Measurements from ENCODE around the gene RET. TPM values are rescaled to one million over a fixed set of nuclear protein-coding genes. Genes with fewer than 3 reads are reported as not detected.

RET gene
- total RNA-seq, 2 donors from 2014 or later = 0.29 to 0.67 TPM

- no peak overlapping the region for H3K4me3 Mint-ChIP-seq
- H3K9me3 Mint-ChIP-seq = no peaks in the 10 kb centered on the region
- peaks cover 6% of the 10 kb centered on the region for H3K4me1 Mint-ChIP-seq (ENCODE audit: low read depth)
- H3K36me3 Mint-ChIP-seq (ENCODE audit: insufficient read depth in 2 of 2) = no peaks in the 10 kb centered on the region
- DNase-seq (no peak), ATAC-seq (replicated peaks in 1 of 2) (no peak)
- no peak overlapping the region for H3K27ac Mint-ChIP-seq
- peaks cover 21% of the 10 kb centered on the region for H3K27me3 Mint-ChIP-seq (ENCODE audit: low read depth)
Measured at GRCh38 chr10:43048301-43049051, 28.4 kb upstream of the RET start.

DNA sequence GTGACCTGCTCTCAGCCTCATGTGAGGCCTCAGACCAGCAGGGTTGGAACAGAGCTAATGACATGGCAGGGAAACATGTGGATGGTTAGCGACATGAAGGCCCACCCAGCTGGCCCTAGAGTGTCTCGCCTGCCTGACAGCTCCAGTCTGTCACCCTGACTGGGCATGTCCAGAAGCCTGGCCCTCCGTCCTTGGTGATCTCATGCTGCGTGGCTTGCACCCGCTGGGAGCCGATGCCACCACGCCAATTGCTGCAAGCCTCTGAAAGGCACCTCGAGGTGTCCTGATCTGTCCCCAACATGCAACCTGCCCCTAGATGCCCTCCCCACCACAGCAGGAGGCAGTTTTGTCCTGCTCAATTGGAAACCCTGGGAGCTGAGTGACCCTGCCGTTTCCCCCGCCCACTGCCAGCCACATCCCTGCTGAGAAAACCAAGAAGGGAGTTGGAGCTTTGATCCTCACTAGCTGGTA lies 27.8 kb upstream of the RET start:
- no peak overlapping the region for H3K4me3 Mint-ChIP-seq
- DNase-seq = no peak
- ATAC-seq (replicated peaks in 1 of 2) = no peak
- H3K27ac Mint-ChIP-seq = no peak overlapping the region
- no peaks in the 10 kb centered on the region for H3K36me3 Mint-ChIP-seq (ENCODE audit: insufficient read depth in 2 of 2)
- no peaks in the 10 kb centered on the region for H3K9me3 Mint-ChIP-seq
- peaks cover 27% of the 10 kb centered on the region for H3K27me3 Mint-ChIP-seq (ENCODE audit: low read depth)
- H3K4me1 Mint-ChIP-seq (ENCODE audit: low read depth) = peaks cover 6% of the 10 kb centered on the region

GRCh38 chr10:43050011-43050410 lies 26.9 kb upstream of the RET start:
- Mint-ChIP-seq H3K27ac (peak overlapping the region; percentile 2), H3K27me3 (ENCODE audit: low read depth) (peaks cover 27% of the 10 kb centered on the region), H3K4me1 (ENCODE audit: low read depth) (peaks cover 6% of the 10 kb centered on the region), H3K9me3 (no peaks in the 10 kb centered on the region), H3K4me3 (no peak overlapping the region), H3K36me3 (ENCODE audit: insufficient read depth in 2 of 2) (no peaks in the 10 kb centered on the region)
- DNase-seq (no peak), ATAC-seq (replicated peaks in 1 of 2) (no peak)

- H3K27me3 Mint-ChIP-seq (ENCODE audit: low read depth) = peaks cover 42% of the 10 kb centered on the region
- no peaks in the 10 kb centered on the region for H3K36me3 Mint-ChIP-seq (ENCODE audit: insufficient read depth in 2 of 2)
- DNase-seq = no peak
- H3K9me3 Mint-ChIP-seq = no peaks in the 10 kb centered on the region
- H3K4me1 Mint-ChIP-seq (ENCODE audit: low read depth) = peaks cover 6% of the 10 kb centered on the region
- H3K4me3 Mint-ChIP-seq = no peak overlapping the region
- no peak overlapping the region for H3K27ac Mint-ChIP-seq
- no peak for ATAC-seq (replicated peaks in 1 of 2)
Measured at GRCh38 chr10:43053825-43054224, 23.0 kb upstream of the RET start.

DNA sequence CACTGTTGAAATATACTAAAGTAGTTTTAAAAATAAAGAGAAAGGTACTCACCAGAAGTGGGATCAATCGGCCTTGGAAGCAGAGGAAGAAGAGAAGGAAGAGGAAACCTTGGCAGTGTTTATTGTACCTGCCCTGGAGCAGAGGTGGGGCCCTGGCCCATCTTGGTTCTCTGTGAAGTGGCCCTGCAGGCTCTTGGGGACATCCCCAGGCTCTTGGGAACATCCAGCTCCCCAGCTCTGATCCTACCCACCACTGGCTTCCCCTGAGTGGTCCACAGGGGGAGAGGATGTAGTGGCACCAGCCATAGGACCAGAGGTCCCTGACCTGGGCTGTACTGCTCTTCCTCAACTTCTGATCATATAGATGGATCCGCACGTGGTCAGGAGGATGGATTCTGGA lies 22.3 kb upstream of the RET start:
- Mint-ChIP-seq H3K27me3 (ENCODE audit: low read depth) (peaks cover 37% of the 10 kb centered on the region), H3K27ac (no peak overlapping the region), H3K9me3 (no peaks in the 10 kb centered on the region), H3K4me1 (ENCODE audit: low read depth) (peaks cover 6% of the 10 kb centered on the region), H3K36me3 (ENCODE audit: insufficient read depth in 2 of 2) (no peaks in the 10 kb centered on the region), H3K4me3 (no peak overlapping the region)
- DNase-seq (no peak), ATAC-seq (replicated peaks in 1 of 2) (no peak)

- H3K27me3 Mint-ChIP-seq (ENCODE audit: low read depth) = peaks cover 42% of the 10 kb centered on the region
- H3K9me3 Mint-ChIP-seq = no peaks in the 10 kb centered on the region
- H3K4me3 Mint-ChIP-seq = no peak overlapping the region
- ATAC-seq (replicated peaks in 1 of 2) (no peak), DNase-seq (no peak)
- H3K27ac Mint-ChIP-seq = no peak overlapping the region
- H3K4me1 Mint-ChIP-seq (ENCODE audit: low read depth) = peaks cover 2% of the 10 kb centered on the region
- no peaks in the 10 kb centered on the region for H3K36me3 Mint-ChIP-seq (ENCODE audit: insufficient read depth in 2 of 2)
Measured at GRCh38 chr10:43055217-43055616, 21.7 kb upstream of the RET start.

DNA sequence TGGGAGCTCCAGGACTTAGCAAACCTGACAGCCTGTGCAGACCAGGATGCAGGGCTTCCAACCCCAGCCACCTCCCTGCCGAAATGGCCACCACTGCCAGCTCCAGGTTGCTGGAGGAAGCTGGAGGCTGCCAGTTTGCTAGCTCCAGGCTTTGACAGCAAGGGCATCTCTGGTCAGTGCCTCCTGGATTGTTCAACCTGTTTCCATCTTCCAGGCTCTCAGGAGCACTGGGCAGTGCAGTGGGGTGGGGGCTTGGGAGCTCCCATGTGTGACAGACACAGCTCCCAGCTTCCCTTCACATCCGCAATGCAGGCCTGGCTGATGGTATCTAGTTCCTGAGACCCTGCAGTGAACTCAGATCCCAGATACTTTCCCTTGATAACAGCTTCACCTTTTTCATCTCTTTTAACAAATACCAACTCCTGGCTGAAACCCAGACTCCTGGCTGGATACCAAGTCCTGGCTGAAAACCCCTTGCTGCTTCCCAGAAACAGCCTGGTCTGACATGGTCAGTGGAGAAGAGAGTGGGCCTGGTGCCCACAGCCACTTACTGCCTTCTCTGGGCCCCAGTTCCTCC lies 20.8 kb upstream of the RET start:
- H3K27ac Mint-ChIP-seq = no peak overlapping the region
- H3K9me3 Mint-ChIP-seq = no peaks in the 10 kb centered on the region
- no peaks in the 10 kb centered on the region for H3K36me3 Mint-ChIP-seq (ENCODE audit: insufficient read depth in 2 of 2)
- DNase-seq (no peak), ATAC-seq (replicated peaks in 1 of 2) (no peak)
- no peaks in the 10 kb centered on the region for H3K4me1 Mint-ChIP-seq (ENCODE audit: low read depth)
- H3K4me3 Mint-ChIP-seq = no peak overlapping the region
- H3K27me3 Mint-ChIP-seq (ENCODE audit: low read depth) = peaks cover 42% of the 10 kb centered on the region

GRCh38 chr10:43056568-43057011 lies 20.3 kb upstream of the RET start:
- DNase-seq (no peak), ATAC-seq (replicated peaks in 1 of 2) (no peak)
- Mint-ChIP-seq H3K9me3 (no peaks in the 10 kb centered on the region), H3K36me3 (ENCODE audit: insufficient read depth in 2 of 2) (no peaks in the 10 kb centered on the region), H3K4me1 (ENCODE audit: low read depth) (no peaks in the 10 kb centered on the region), H3K27ac (no peak overlapping the region), H3K4me3 (no peak overlapping the region), H3K27me3 (ENCODE audit: low read depth) (peaks cover 42% of the 10 kb centered on the region)

DNA sequence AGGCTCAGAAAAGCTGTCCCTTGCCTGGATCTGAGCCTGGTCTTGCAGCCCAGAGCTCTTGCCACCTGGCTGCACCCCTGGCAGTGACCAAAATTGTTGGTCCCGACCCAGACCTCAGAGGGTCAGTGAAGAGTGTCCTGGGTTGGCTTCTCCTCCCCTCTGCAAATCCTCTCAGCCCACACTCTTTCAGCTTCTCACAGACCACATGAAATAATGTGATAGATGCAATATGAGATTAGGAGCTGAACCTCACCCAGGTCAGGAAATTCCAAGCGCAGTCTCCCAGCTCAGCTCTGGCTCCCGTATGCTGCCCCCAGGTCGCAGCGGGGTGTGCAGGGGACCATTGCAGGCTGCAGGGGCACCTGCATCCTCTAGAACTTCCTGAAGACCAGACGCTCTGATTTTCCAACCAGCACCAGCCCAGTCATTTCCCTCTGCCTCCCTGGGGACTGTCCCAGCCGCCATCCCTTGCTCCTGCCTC lies 19.6 kb upstream of the RET start:
- Mint-ChIP-seq H3K4me1 (ENCODE audit: low read depth) (no peaks in the 10 kb centered on the region), H3K9me3 (no peaks in the 10 kb centered on the region), H3K27me3 (ENCODE audit: low read depth) (peaks cover 39% of the 10 kb centered on the region), H3K27ac (no peak overlapping the region), H3K36me3 (ENCODE audit: insufficient read depth in 2 of 2) (no peaks in the 10 kb centered on the region), H3K4me3 (no peak overlapping the region)
- DNase-seq = no peak
- no peak for ATAC-seq (replicated peaks in 1 of 2)

DNA sequence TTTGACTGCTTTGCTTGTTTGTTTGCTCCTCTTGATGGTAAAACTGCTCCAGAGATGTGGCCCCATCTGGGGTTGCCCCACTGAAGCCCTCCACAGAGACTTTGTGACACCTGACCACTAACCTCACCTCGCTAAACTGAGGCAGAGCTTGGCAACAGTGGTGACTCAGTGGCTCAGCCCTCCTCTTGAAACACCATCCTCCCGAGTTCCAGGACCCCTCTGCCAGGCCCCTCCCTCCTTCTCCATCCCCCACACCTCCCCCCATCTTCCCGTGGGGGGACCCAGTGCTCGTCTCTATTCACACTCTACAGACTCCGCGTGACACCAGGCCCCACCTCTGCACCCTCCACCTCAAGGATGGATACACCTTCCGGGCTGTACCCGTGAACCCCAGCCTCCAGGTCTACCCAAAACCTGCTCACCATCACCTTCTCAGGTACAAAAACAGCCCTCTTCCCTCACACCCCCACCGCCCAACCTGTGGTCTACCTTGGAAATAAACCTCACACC lies 19.0 kb upstream of the RET start:
- ATAC-seq (replicated peaks in 1 of 2) (no peak), DNase-seq (no peak)
- H3K27me3 Mint-ChIP-seq (ENCODE audit: low read depth) = peaks cover 32% of the 10 kb centered on the region
- no peak overlapping the region for H3K4me3 Mint-ChIP-seq
- H3K36me3 Mint-ChIP-seq (ENCODE audit: insufficient read depth in 2 of 2) = no peaks in the 10 kb centered on the region
- H3K27ac Mint-ChIP-seq = no peak overlapping the region
- no peaks in the 10 kb centered on the region for H3K9me3 Mint-ChIP-seq
- no peaks in the 10 kb centered on the region for H3K4me1 Mint-ChIP-seq (ENCODE audit: low read depth)

DNA sequence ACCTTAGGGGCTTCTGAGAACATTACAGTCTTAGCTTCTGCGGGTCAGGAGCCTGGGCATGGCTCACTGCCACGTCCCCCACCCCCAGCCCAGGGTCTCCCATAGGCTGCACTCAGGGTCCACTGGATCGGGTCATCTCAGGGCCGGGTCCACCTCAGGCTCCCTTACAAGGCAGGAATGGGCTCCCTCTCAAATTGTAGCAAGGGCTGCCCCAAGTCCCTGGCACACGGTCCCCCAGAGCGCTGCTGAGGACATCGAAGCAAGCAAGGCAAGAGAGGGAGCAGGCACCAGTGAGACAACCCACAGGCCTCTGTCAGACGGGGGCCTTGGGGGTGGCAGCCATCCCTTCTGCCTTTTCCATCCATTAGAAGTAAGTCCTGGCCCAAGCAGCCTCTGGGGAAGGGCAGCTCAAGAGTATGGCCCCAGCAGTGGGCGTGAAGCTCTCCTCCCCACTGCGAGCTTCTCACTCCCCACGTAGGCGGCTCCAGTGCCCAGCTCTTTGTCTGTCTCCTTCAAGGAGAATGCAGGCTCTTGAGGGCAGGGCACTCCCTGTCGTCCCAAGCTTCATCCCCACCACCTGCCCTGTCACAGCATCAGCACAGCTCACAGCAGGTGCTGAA lies 18.0 kb upstream of the RET start:
- H3K27me3 Mint-ChIP-seq (ENCODE audit: low read depth) = peaks cover 23% of the 10 kb centered on the region
- no peak overlapping the region for H3K4me3 Mint-ChIP-seq
- no peaks in the 10 kb centered on the region for H3K9me3 Mint-ChIP-seq
- DNase-seq = no peak
- no peaks in the 10 kb centered on the region for H3K4me1 Mint-ChIP-seq (ENCODE audit: low read depth)
- no peak overlapping the region for H3K27ac Mint-ChIP-seq
- H3K36me3 Mint-ChIP-seq (ENCODE audit: insufficient read depth in 2 of 2) = no peaks in the 10 kb centered on the region
- no peak for ATAC-seq (replicated peaks in 1 of 2)

- Mint-ChIP-seq H3K9me3 (no peaks in the 10 kb centered on the region), H3K36me3 (ENCODE audit: insufficient read depth in 2 of 2) (no peaks in the 10 kb centered on the region), H3K4me1 (ENCODE audit: low read depth) (no peaks in the 10 kb centered on the region), H3K27ac (no peak overlapping the region), H3K4me3 (no peak overlapping the region), H3K27me3 (ENCODE audit: low read depth) (peaks cover 21% of the 10 kb centered on the region)
- ATAC-seq (replicated peaks in 1 of 2) = no peak
- DNase-seq = no peak
Measured at GRCh38 chr10:43059336-43059720, 17.5 kb upstream of the RET start.

GRCh38 chr10:43059828-43060227 lies 17.0 kb upstream of the RET start:
- Mint-ChIP-seq H3K4me3 (no peak overlapping the region), H3K4me1 (ENCODE audit: low read depth) (no peaks in the 10 kb centered on the region), H3K27me3 (ENCODE audit: low read depth) (peaks cover 21% of the 10 kb centered on the region), H3K27ac (no peak overlapping the region), H3K36me3 (ENCODE audit: insufficient read depth in 2 of 2) (no peaks in the 10 kb centered on the region), H3K9me3 (no peaks in the 10 kb centered on the region)
- ATAC-seq (replicated peaks in 1 of 2) (no peak), DNase-seq (no peak)
